HG03139 (cell line): ENCODE measurements around the gene ARHGEF25.
A peak's percentile ranks its signal among the peaks of the same experiment; 100 is the strongest.
"Not testable (repeated sequence)": the region's sequence is repeated elsewhere in the genome, so short reads cannot be mapped to it uniquely, and the experiment has no call there.

ENCODE experiments used
- ATAC-seq: cut with Tn5 transposase; IDR thresholded peaks from one replicate; pipeline ENCODE4 v1.9.1; 2021; ENCODE audit not compliant: unreplicated experiment

ARHGEF25 gene

GRCh38 chr12:57585156-57585555 is 26.1 kb upstream of the ARHGEF25 start:
- no peak for ATAC-seq

GRCh38 chr12:57586128-57586527 is 25.1 kb upstream of the ARHGEF25 start:
- no peak for ATAC-seq

GRCh38 chr12:57586832-57587429 is 24.3 kb upstream of the ARHGEF25 start:
- ATAC-seq, result no peak

GRCh38 chr12:57588951-57589610 is 22.2 kb upstream of the ARHGEF25 start:
- ATAC-seq, result not testable (repeated sequence)

GRCh38 chr12:57590479-57590863 is 20.8 kb upstream of the ARHGEF25 start:
- no peak for ATAC-seq

- ATAC-seq, result peak; percentile 87
Measured at GRCh38 chr12:57590864-57591781, 20.1 kb upstream of the ARHGEF25 start, which contains the start of gene PIP4K2C. TSS of gene PIP4K2C (plus strand) at chr12:57591192. CDS start at chr12:57591290, 98 bp downstream.

- ATAC-seq, result no peak
Measured at GRCh38 chr12:57591782-57592325, 19.4 kb upstream of the ARHGEF25 start.

GRCh38 chr12:57592551-57593165 is 18.6 kb upstream of the ARHGEF25 start:
- ATAC-seq, result no peak

- no peak for ATAC-seq
Measured at GRCh38 chr12:57593187-57593586, 18.0 kb upstream of the ARHGEF25 start.

GRCh38 chr12:57600395-57600794 is 10.8 kb upstream of the ARHGEF25 start:
- ATAC-seq, result no peak

GRCh38 chr12:57602544-57602943 is 8.7 kb upstream of the ARHGEF25 start:
- ATAC-seq, result no peak

- no peak for ATAC-seq
Measured at GRCh38 chr12:57603324-57603723, 7.9 kb upstream of the ARHGEF25 start.

GRCh38 chr12:57603815-57604453 is 7.3 kb upstream of the ARHGEF25 start:
- no peak for ATAC-seq

- ATAC-seq, result peak; percentile 49
Measured at GRCh38 chr12:57604454-57604991, 6.7 kb upstream of the ARHGEF25 start, which contains the start of gene DTX3. TSS of gene DTX3 (plus strand) at chr12:57604824. CDS start at chr12:57606518, 1,694 bp downstream.

- peak; percentile 18 for ATAC-seq
Measured at GRCh38 chr12:57604992-57605810, 6.0 kb upstream of the ARHGEF25 start.

GRCh38 chr12:57605811-57606311 is 5.4 kb upstream of the ARHGEF25 start:
- ATAC-seq, result no peak

- ATAC-seq, result no peak
Measured at GRCh38 chr12:57606399-57606798, 4.8 kb upstream of the ARHGEF25 start.

GRCh38 chr12:57606821-57607220 is 4.4 kb upstream of the ARHGEF25 start:
- no peak for ATAC-seq
